ENCODE results near the gene GTF3C4. TPM values are rescaled to one million over a fixed set of nuclear protein-coding genes. Genes with fewer than 3 reads are reported as not detected.

The GTF3C4 gene
- total and polyA plus RNA-seq, 3 donors from 2014 or later, result 17.2 to 19.4 (median 18.4) TPM

DNA sequence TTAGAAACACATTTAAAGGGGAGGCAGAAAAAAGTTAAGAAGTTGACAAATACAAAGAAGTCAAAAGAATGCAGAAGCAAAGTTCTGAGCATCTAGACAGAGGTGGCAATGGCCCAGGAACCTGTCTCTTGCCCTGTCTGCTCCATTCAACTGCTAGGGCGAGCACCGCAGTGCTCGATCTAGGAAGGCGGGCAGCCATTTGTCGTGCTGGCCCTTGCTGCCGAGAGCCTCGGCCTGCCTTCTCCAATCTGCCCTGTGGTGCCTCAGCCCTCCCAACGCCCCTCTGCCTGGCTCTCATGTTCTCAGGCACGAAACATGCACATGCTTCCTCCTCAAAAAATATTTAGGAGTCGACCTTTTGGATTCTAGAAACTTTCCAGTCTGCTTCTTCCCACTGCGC lies 42.7 kb upstream of the GTF3C4 start:
- Histone ChIP-seq H3K27ac (no peak overlapping the region), H3K36me3 (ENCODE audit: low read depth, missing control alignments) (no peaks in the 10 kb centered on the region), H3K9me3 (no peaks in the 10 kb centered on the region), H3K4me3 (no peak overlapping the region), H3K27me3 (no peaks in the 10 kb centered on the region), H3K4me1 (no peaks in the 10 kb centered on the region)
- DNase-seq, result no peak
- WGBS, 2 donors, result 85 to 86% methylated on average over 11 of the region's 11 CpGs
- intact Hi-C loops (cut with DNase I; ENCODE audit: low total_unique reads), result no loop called here
- no peak for TF ChIP-seq POLR2A (IDR thresholded peaks at IDR 0.05)
- TF ChIP-seq, protein P1, sequence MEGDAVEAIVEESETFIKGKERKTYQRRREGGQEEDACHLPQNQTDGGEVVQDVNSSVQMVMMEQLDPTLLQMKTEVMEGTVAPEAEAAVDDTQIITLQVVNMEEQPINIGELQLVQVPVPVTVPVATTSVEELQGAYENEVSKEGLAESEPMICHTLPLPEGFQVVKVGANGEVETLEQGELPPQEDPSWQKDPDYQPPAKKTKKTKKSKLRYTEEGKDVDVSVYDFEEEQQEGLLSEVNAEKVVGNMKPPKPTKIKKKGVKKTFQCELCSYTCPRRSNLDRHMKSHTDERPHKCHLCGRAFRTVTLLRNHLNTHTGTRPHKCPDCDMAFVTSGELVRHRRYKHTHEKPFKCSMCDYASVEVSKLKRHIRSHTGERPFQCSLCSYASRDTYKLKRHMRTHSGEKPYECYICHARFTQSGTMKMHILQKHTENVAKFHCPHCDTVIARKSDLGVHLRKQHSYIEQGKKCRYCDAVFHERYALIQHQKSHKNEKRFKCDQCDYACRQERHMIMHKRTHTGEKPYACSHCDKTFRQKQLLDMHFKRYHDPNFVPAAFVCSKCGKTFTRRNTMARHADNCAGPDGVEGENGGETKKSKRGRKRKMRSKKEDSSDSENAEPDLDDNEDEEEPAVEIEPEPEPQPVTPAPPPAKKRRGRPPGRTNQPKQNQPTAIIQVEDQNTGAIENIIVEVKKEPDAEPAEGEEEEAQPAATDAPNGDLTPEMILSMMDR (IDR thresholded peaks at IDR 0.05), result no peak

DNA sequence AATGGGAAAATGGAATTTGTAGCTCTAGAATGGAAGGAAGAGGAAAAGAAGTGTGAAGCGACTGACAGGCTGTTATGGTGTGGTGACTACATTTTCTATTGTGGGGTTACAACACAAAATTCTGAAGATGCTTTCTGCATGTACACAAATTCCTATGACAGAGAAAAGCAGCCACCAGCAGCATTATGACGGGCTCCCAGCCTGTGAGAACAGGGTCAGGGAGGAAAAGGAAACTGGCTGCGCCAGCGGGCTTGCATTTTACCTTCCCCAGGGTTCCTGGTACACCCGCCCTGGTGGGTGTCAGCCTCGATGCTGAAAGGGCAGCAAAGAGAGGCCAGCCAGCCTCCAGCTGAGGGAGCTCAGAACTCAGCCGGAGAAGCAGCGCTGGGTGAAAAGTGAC lies 41.5 kb upstream of the GTF3C4 start:
- DNase-seq, result no peak
- TF ChIP-seq, protein P1 (IDR thresholded peaks at IDR 0.05), result no peak
- TF ChIP-seq POLR2A (IDR thresholded peaks at IDR 0.05), result no peak
- Histone ChIP-seq H3K27ac (no peak overlapping the region), H3K4me3 (no peak overlapping the region), H3K9me3 (no peaks in the 10 kb centered on the region), H3K36me3 (ENCODE audit: low read depth, missing control alignments) (no peaks in the 10 kb centered on the region), H3K27me3 (no peaks in the 10 kb centered on the region), H3K4me1 (no peaks in the 10 kb centered on the region)
- WGBS, 2 donors, result 89 to 93% methylated on average over 8 of the region's 8 CpGs
- intact Hi-C loops (cut with DNase I; ENCODE audit: low total_unique reads), result no loop called here

DNA sequence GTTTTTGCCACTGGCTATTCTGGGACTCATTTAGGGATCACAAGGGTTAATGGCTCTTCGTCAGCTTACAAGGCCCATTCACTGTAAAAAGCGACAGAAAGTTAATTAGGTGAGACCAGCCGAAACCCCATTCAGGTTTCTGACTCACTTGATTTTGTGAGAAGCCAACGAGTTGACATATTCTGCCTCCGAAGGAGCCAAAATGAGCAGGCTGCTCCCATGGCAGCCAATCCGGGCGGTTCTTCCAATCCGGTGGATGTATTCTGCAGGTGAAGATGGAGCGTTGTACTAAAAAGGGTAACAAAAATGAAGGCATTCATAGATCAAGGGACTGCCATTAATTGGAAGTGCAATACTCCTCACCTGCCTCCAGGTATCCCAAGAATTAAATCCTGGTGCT lies 40.1 kb upstream of the GTF3C4 start:
- Histone ChIP-seq H3K4me3 (no peak overlapping the region), H3K4me1 (no peaks in the 10 kb centered on the region), H3K36me3 (ENCODE audit: low read depth, missing control alignments) (no peaks in the 10 kb centered on the region), H3K27ac (no peak overlapping the region), H3K27me3 (no peaks in the 10 kb centered on the region), H3K9me3 (no peaks in the 10 kb centered on the region)
- DNase-seq, result no peak
- no peak for TF ChIP-seq POLR2A (IDR thresholded peaks at IDR 0.05)
- TF ChIP-seq, protein P1 (IDR thresholded peaks at IDR 0.05), result no peak
- intact Hi-C loops (cut with DNase I; ENCODE audit: low total_unique reads), result no loop called here
- 88 to 90% methylated on average over 9 of the region's 9 CpGs for WGBS, 2 donors

DNA sequence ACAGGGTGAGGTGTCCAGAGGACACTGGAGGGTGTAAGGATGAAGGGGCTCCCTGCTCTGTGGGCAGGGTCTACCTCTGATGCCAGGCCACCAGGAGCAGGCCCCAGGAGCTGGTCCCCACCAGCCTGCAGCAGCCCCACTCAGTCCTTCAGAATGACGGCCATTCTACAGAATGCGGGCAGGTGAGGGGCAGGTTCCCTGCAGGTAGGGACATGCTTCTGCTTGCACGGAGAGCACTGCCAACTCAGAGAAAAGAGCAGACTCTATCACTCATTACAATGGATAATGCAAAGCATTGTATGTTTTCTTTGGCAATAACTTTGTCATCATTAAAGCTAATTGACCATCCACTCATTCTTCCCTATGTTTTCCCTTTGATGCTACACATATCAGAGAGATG lies 39.5 kb upstream of the GTF3C4 start:
- Histone ChIP-seq H3K36me3 (ENCODE audit: low read depth, missing control alignments) (no peaks in the 10 kb centered on the region), H3K27me3 (no peaks in the 10 kb centered on the region), H3K4me1 (no peaks in the 10 kb centered on the region), H3K9me3 (no peaks in the 10 kb centered on the region), H3K27ac (no peak overlapping the region), H3K4me3 (no peak overlapping the region)
- DNase-seq, result no peak
- WGBS, 2 donors, result 87 to 91% methylated on average over 3 of the region's 3 CpGs
- TF ChIP-seq, protein P1 (IDR thresholded peaks at IDR 0.05), result no peak
- no peak for TF ChIP-seq POLR2A (IDR thresholded peaks at IDR 0.05)
- intact Hi-C loops (cut with DNase I; ENCODE audit: low total_unique reads), result no loop called here

DNA sequence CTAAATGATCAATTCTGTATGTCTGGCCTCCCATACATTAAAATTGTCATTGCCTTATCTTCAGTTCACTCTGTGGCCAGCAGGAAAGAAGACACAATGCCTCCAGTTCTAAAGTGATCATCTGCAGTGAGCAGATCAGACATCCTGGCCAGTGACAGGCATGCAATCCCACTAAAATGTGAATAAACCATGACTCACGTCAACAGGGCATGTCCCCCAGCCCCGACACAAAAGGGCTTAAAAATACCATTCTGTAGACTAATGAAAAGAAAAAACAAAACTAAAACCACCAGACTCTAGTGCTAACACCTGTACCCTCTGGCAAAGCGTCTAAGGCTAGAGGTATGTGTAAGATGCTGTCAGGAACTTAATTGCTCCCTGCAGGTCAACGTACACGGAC lies 39.0 kb upstream of the GTF3C4 start:
- H3K27ac ChIP-seq, result no peak overlapping the region
- H3K4me1 ChIP-seq, result no peaks in the 10 kb centered on the region
- no peak for DNase-seq
- no peak for TF ChIP-seq POLR2A (IDR thresholded peaks at IDR 0.05)
- intact Hi-C loops (cut with DNase I; ENCODE audit: low total_unique reads), result no loop called here
- WGBS, 2 donors, result 95 to 96% methylated on average over 5 of the region's 5 CpGs
- no peak overlapping the region for H3K4me3 ChIP-seq
- no peaks in the 10 kb centered on the region for H3K9me3 ChIP-seq
- H3K36me3 ChIP-seq (ENCODE audit: low read depth, missing control alignments), result no peaks in the 10 kb centered on the region
- no peaks in the 10 kb centered on the region for H3K27me3 ChIP-seq

All from testis (tissue), 3 donors.